GM12892 (cell line): Measurements from ENCODE around the gene OXSM.

ENCODE experiments used
- POLR2A ChIP-seq: IDR thresholded peaks from 2 replicates; pipeline ENCODE4 v1.6.1; 2011; ENCODE audit warnings: low read depth, low read length, control low read depth
- POLR2AphosphoS5 ChIP-seq: IDR thresholded peaks from 2 replicates; pipeline ENCODE4 v1.6.1; 2011; ENCODE audit warnings: low read depth, low read length, control low read depth

GRCh38 chr3:25812644-25813043 lies 22.8 kb downstream of the OXSM start:
- TF ChIP-seq POLR2AphosphoS5, result no peak
- no peak for TF ChIP-seq POLR2A
